GM21360 (cell line): Measurements from ENCODE around the gene CHRNB4.

Experiments used
- ATAC-seq: cut with Tn5 transposase; IDR thresholded peaks from one replicate; pipeline ENCODE4 v1.9.1; 2021; ENCODE audit warnings: mild to moderate bottlenecking, moderate library complexity; ENCODE audit not compliant: unreplicated experiment

Gene CHRNB4

DNA sequence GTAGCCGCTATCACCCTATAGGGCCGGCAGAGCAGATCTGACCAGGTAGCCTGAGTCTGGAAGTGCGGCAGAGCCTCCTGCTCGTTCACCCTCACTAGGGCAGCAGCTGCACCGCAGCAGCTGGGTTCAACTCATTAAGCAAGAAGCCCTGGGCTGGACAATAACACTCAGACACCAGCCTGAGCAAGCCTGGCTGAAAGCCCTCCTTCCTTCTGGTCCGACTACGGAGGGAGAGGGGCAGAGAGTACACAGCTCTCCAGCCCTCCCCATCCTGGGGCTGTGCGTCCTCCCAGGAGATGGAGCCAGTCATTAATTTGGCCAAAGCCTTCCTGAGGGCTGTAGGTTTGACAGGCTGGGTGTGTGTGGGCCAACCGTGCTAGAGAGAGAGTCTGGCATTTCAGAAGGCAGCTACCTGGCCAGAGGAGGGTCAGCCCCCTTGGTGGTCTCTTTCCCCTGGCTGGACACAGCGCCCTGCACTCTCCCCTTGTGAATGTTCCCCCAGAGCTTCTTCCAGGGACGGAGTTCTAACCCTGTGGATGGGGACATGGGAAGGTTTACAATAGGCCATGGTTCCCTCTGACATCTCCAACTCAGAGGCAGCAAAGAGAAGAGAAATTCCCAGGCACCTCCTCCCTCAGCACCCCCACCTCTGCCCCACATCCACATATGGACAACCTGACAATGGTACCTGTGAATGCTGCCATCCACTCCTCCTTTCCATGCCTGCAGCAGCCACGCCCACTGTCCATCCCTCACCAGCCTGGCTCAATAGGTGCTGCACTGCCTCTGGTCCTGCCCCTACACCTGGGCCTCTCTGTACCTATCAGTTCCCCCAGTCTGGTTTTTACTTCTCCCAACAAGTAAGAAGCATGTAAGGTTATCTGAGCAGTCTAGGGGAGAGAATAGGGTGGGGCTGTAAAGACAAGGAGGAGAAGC, 6.5 kb downstream of the CHRNB4 start:
- no peak for ATAC-seq

DNA sequence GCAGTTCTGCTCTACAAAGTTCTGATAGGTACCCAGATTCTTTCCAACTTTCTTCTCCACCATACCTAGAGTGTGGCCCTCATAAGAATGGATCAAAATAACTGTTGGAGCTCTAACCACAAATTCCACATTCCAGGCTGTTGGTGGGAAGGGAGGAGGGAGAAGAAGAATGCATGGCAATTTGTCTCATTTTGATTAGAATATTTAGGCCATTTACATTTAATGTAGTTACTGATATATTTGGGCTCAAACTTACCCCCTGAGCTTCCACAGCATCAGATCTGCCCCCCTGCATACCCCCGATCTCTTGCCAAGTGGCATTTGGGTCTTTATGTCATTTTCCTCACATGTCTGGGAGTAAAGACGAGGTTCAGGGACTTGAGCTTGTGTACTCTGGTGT, 7.7 kb downstream of the CHRNB4 start:
- no peak for ATAC-seq

DNA sequence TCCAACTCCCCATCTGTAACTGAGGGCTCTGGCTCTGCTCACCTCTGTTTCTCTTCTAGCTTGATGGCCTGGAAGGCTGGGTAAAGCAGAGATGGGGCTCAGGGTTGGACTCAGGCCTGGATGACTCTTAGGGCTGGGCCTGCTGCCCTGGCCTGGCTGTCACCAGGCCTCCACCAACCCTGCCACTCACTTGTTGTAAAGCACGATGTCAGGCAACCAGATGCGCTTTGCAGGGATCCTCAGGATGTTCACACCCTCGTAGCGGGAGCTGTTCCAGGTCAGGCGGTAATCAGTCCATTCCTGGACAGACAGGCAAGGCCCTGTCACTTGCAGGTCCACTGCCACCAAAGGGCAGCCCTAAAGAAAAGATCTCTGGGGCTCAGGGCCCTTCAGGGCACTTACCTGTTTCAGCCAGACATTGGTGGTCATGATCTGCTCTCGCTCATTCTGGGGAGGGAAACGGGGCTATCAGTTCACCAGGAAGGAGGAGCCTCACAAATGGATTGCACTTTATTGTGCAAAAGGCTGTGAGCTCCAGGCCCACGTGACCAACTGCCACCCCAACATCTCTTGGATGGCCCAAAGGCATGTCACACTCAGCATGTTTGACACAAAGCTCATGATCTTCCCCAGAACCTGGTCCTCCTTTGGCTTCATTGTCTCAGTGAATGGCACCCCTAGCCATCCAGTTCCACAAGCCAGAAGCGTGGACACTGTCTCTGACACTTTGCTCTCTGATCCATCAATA, 9.9 kb downstream of the CHRNB4 start:
- ATAC-seq, result no peak

DNA sequence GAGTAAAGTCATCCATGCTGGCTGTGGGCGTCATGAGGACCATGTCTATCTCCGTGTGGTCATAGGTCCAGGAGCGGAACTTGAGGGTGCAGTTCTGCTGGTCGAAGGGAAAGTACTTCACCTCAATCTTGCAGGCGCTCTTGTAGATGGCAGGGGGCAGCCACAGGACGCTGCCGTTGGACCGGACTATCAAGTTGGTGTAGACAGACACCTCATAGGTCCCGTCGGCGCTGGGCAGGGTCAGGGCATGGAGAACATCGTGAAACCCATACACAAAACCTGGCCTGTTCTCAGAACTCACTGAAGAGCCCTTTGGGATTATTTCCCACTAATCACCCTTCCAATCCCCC, 11.3 kb downstream of the CHRNB4 start:
- ATAC-seq, result no peak

DNA sequence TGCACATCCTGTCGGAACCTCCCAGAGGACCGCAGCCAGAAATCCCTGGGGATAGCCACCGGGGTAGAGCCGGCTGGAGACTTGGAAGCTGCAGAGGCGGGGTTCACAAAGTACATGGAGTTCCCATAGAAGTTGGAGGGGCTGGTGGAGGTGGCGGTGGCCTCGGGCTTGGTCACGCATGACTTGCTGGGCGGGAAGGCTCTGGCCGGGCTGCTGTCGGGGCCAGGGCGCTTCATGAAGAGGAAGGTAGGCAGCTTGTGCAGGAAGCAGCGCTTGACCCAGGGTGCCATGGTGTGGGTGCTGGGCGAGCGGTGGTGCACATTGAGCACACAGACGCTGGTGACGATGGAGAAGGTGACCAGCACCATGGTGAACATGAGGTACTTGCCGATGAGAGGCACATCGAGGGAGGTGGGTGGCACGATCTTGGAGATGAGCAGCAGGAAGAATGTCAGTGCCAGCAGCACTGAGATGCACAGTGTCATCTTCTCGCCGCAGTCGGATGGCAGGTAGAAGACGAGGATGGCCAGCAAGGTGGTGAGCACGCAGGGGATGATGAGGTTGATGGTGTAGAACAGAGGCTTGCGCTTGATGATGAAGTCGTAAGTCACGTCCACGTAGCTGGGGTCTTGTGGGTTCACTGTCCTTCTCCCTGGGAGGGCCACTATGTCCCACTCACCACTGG, 11.8 kb downstream of the CHRNB4 start:
- ATAC-seq, result no peak

DNA sequence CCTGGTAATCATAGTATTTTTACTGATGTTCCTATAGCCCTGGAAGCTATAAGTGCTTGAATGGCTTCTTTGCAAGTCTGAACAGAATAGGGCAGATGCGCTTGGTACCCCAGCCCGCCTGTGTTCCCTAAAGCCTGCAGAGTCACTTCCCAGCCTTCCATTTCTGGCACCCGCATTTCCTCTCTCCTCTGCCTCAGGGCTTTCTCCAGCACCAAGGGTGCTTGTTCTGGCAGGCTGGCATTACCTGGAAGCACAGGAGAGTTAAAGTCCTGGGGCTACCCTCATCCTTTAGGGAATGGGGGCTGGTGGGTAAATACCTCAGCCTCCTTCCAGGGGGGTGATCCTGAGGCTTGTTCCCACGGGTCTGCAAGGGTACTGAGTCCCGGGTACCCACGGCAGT, 12.8 kb downstream of the CHRNB4 start:
- ATAC-seq, result no peak

DNA sequence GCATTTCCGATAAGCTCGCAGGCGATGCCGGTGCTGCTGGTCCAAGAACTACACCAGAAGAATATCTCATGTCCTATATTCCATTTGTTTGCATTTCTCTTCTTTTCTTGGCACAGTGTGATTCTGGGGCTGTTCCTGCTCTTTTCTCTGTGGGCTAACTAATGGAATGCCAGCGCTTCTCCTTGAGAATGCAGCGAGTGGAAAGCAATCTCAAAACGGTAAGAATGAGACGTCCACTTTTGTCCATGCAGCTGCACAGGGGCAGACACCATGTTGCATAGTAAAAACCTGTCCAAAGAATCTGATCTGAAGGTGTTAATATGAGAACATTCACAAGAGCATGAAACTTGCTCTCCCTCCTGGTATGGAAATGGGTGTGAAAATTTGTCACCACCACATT, 13.7 kb downstream of the CHRNB4 start:
- no peak for ATAC-seq

DNA sequence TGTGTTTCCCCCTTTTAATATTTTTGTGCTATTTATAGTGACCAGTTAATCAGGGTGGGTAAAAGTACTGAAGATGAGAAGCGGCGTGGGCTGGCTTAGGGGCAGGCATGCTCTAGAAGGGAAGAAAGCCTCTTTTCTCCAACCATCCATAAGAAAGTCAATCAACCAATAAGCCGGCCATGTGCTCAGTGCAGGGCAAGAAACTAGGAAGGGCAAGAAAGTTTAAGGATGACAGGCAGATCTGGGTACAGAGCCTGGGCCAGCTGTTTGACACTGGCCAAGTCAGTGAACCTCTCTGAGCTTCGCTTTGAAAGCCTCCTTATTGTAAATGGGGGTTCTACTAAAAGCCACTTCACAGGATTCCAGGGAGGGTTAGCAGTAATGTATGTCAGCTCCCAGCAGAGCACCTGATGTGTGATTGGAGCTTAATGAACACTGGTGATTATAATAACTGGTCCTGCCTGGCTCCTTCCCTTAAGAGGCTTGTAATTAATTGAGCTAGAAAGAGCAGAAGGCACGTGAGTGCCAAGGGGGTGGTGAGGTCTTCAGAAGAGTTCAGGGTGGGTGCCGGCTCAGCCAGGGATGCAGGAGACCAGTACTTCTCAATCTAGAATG, 14.5 kb downstream of the CHRNB4 start:
- no peak for ATAC-seq

DNA sequence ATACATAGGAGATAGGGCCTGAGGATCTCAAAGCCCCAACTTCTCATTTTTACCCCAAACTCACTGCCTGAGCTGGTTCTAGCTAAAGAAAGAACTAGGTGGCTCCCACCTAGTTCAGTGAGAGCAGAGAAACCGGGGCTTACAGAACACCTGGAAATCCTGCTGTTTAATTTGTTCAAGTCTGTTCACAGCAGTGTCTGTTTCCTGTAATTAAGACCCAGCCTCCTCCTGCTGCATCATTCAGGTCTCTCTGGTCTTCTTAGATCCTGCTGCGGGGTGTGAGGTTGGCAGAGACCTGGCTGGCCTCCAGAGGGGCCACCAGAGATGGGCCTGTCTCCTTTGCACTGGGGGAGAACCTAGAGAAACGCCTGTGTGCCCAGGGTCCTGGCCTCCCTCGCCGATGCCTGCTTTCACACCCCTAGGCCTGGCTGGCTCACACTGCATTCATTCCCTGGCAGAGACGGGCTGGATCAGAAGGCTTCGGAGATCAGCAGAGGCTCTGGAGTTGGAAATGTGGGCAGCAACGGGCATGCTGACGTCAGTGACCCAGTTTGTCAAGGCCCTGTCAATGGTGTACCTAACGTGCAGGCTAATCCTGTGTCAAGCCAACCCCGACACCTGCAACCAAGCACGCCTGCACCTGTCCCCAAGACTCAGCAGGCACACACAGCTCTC, 15.3 kb downstream of the CHRNB4 start:
- ATAC-seq, result no peak

DNA sequence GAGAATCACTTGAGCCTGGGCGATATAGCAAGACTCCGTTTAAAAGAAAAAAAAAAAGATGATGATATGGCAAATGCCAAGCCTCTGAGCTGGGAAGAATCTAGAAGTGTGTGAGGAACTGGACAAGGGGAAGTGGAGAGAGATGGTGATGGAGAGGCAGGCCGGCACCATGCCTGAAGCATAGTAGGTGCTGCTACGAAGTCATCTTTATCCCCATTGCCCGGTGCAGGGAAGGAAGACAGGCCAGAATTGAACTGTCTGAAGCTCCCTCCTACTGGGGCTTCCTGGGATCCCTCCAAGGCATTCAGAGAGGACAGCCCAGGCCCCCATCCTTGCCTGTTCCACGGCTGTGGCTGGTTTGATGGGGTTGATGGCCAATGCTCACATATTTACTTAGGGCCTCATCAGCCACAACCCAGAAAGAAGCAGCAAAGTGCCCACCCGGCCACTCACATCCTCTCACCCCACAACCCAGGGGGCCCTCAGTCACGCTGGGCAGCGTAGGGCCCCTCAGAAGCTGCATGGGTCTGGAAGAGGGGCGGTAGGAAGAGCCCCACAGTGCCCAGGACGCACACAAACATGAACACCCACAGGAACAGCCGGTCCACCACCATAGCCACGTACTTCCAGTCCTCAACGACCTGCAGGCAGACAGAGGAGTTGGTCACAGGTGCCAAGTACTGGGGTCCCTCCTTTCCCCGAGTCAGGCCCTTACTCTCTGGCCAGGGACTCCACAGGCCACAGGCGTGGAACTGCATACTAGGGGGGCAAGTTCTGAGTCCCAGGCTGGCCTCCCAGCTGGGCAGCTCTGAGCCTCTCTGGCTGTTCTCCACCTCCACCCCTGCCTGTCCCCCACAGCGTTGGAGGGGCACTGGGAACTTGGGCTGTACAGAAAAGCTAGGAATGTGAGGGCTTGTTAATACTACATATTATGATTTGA, 16.1 kb downstream of the CHRNB4 start:
- ATAC-seq, result no peak

DNA sequence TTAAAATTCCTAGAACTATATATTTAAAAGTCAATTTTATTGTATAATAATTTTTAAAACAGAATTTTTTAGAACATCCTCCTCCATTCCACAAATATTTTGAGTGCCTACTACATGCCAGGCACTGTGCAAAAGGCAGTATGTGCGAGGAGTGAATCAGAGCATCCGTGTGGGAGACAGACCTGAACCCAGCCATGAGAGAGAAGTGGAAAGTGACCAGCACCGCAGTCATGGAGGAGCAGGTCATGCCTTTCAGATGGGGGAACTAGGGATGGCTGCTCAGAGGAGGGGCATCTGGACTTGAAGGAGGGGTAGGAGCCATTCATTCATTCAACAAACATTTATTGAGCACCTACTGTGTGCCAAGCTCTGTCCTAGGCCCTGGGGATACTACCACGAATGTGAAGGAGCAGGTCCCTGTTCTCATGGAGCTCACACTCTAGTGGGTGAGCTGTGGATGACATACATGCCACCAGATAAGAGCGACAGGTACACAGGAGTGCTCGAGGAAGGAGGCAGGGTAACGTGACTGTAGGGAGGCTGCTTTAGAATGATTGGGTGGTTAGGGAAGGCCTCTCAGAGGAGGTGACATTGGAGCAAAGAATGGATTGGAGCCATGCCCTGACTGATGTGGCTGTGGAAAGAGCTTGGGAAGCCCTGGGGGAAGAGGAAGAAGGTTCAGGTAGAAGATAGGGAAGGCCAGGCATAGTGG, 17.1 kb downstream of the CHRNB4 start:
- ATAC-seq, result no peak

DNA sequence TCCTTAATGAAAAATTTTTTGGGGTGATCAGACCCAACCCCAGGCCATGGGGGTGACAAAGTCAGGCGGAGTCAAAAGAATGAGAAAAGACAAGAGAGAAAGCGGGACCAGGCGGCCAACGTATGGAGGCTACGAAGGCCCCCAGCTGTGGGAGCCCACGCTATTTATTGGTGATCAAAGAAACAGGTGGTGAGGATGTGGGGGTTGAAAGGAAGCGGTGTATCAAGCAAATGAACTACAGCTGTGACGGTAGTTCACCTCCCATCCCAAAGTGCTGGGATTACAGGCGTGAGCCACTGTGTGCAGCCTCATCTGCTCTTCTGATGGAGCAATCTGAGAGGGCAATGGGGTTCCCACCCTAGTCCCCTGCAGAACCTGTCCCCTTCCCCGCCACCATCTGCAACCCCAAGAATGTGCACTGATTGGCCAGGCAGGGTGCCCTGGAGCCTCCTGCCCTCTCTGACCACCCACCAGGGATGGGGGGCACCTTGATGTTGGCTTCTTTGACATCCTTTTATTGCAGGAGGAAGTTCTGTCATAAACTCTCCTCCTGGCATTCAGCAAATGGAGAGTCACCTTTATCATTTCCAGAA, 19.1 kb downstream of the CHRNB4 start:
- ATAC-seq, result no peak

DNA sequence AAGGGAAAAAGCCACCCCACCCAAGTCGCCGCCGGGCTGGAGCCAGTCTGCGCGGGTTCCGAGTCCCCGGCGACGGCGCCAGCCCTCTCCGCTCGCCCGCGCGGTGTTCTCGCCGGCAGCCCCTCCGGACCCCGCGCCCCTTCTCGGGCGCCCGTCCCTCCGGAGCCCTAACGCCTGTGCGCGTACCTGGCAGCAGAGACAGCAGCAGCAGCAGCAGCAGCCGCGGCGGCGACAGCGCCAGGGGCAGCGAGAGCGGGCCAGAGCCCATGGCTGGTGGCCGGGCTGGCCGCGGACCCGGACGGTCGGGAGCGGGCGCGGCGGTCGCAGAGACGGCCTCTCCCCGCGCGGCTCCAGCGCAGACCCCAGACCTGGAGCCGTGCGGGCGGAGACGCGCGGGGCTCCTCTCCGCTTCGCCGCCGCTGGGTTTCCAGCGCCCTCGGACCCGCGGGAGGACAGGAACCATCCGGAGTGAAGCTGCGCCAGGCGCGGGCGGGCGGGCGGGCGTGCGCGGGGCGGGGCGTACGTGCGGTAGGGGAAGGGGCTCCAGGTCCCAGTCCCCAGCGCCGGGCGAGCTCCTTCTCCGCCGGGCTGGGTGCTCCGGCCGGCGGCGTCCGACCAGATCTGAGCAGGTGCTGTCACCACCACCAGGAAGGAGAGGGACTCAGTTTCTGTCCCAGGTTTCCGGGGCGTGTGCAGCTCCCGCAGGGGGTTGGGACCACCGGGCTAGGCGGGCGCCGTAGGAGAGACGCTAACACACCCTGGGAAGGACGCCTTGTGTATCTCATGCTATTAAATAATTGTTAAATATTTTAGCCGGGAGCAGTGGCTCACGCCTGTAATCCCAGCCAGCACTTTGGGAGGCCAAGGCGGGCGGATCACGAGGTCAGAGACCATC, 20.2 kb downstream of the CHRNB4 start, which contains the start of gene CHRNA3:
Gene CHRNA3 (minus strand): TSS at position 470 of the 895 bp plus-strand sequence. CDS start 202 bp downstream, at position 268.
- no peak for ATAC-seq

DNA sequence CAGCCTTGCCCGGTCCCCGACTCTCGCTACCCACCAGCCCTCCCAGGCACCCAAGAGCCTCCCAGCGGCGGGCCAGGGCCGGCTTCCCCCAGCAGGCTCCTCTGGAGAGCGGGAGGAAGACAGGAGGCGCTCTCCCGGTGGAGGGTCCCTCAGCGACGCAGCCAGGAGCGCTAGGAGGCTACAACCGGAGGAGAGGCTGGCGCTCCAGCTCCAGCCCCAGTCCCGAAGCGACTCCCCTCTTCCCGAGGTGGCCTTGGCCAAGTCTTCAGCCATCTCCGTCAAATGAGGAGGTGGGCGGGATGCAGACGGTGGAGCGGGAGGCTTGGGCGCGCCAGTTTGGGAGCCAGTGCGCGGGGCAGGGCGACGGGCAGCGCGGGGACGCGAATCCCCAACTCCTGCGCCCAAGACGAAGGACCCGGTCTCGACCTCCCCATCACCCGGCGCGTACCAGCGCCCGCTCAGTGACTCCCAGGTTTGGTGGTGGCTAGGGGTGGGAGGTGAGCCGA, 20.9 kb downstream of the CHRNB4 start:
- ATAC-seq, result no peak

DNA sequence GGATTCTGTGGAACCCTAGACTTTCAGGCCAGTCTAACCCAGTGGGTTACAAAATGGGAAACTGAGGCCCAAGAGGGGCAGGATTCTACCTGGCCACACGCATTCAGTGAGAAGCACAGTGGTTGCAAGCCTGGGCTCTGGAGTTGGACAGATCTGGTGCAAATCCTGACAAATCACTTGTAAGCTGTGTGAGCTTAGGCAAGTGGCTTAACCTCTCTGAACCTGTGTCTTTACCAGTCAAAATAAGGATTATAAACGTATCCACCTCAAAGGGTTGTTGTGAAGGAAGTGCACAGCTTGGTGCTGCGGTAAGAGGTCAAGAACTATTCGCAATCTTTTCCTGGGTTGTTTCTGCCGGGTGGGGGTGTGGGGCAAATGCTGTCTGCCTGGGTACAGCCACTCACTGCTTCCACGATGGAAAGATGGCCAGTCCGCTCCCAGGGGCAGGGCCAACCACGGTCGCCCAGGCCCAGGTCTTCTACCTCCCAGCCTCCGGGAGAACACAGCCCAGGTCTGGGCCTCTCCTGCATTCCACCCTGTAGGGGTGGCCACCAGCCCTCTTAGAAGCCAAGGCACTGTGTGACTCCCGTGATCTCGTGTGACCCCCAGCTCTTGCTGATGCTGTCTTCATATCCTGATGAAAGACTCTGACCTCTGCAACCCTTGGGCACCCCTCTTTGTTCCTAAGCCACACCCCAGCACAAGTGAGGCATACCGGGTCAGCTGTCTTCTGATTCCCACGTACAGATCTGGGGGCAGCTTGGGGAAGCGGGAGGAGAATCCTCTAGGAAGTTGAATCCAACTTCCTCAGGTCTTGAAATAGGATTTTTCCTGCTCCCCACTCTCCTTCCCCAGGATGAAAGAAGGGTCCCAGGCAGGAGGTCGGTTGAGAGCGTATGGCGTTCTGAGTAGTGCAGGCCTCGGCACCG, 21.7 kb downstream of the CHRNB4 start:
- ATAC-seq, result no peak

DNA sequence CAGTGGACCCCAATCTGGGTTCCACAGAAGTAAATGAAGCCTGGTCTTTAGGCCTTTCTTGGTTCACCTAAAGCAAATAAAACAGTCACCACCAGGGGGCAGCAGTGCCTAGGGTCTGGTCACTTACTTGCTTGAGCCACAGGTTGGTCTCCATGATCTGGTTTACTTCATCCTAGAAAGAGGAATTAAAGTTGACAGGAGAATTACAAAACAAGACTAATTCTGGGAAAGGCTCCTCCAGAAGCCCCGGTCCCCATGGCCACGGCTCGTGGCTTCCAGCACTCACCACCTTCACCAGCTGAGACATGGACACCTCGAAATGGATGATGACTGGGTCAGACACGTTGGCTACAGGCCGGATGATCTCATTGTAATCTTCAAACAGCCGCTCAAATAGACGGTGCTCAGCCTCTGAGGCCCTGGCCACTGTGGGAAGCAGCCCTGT, 22.5 kb downstream of the CHRNB4 start:
- no peak for ATAC-seq
